ENCODE measurements around the gene TBCEL. TPM values are rescaled to one million over a fixed set of nuclear protein-coding genes. Genes with fewer than 3 reads are reported as not detected.
A peak's percentile ranks its signal among the peaks of the same experiment; 100 is the strongest.

TBCEL gene
- total RNA-seq, 2 donors from 2014 or later: 7.5 to 10.1 TPM

- DNase-seq: no peak
- intact Hi-C loops (cut with DNase I): no loop called here
- H3K4me1 ChIP-seq: no peaks in the 10 kb centered on the region
- H3K27ac ChIP-seq: no peak overlapping the region
- TF ChIP-seq CTCF (IDR thresholded peaks at IDR 0.05): no peak
- no peaks in the 10 kb centered on the region for H3K36me3 ChIP-seq
- H3K4me3 ChIP-seq: no peak overlapping the region
- no peaks in the 10 kb centered on the region for H3K27me3 ChIP-seq
- H3K9me3 ChIP-seq: no peaks in the 10 kb centered on the region
- no peak overlapping the region for H3K9ac ChIP-seq (ENCODE audit: low read depth in 2 of 2, low read length in 2 of 2)
Observed at GRCh38 chr11:121055076-121055475, 31.2 kb downstream of the TBCEL start.

- Histone ChIP-seq H3K4me1 (no peaks in the 10 kb centered on the region), H3K9me3 (no peaks in the 10 kb centered on the region), H3K36me3 (no peaks in the 10 kb centered on the region), H3K27me3 (no peaks in the 10 kb centered on the region), H3K27ac (no peak overlapping the region), H3K4me3 (no peak overlapping the region), H3K9ac (ENCODE audit: low read depth in 2 of 2, low read length in 2 of 2) (no peak overlapping the region)
- intact Hi-C loops (cut with DNase I): no loop called here
- no peak for TF ChIP-seq CTCF (IDR thresholded peaks at IDR 0.05)
- DNase-seq: no peak
Observed at GRCh38 chr11:121057922-121058321, 34.0 kb downstream of the TBCEL start.

- no peaks in the 10 kb centered on the region for H3K36me3 ChIP-seq
- no peak overlapping the region for H3K9ac ChIP-seq (ENCODE audit: low read depth in 2 of 2, low read length in 2 of 2)
- H3K4me1 ChIP-seq: no peaks in the 10 kb centered on the region
- no peak for TF ChIP-seq CTCF (IDR thresholded peaks at IDR 0.05)
- DNase-seq: no peak
- intact Hi-C loops (cut with DNase I): no loop called here
- H3K9me3 ChIP-seq: no peaks in the 10 kb centered on the region
- no peak overlapping the region for H3K4me3 ChIP-seq
- H3K27me3 ChIP-seq: no peaks in the 10 kb centered on the region
- no peak overlapping the region for H3K27ac ChIP-seq
Observed at GRCh38 chr11:121058941-121059340, 35.0 kb downstream of the TBCEL start.

GRCh38 chr11:121059605-121060004 is 35.7 kb downstream of the TBCEL start:
- no peaks in the 10 kb centered on the region for H3K9me3 ChIP-seq
- TF ChIP-seq CTCF (IDR thresholded peaks at IDR 0.05): no peak

GRCh38 chr11:121063728-121064127 is 39.8 kb downstream of the TBCEL start:
- Histone ChIP-seq H3K4me1 (no peaks in the 10 kb centered on the region), H3K27ac (no peak overlapping the region), H3K4me3 (no peak overlapping the region), H3K9me3 (no peaks in the 10 kb centered on the region), H3K27me3 (no peaks in the 10 kb centered on the region), H3K9ac (ENCODE audit: low read depth in 2 of 2, low read length in 2 of 2) (no peak overlapping the region), H3K36me3 (no peaks in the 10 kb centered on the region)
- intact Hi-C loops (cut with DNase I): no loop called here
- TF ChIP-seq CTCF (IDR thresholded peaks at IDR 0.05): no peak
- no peak for DNase-seq

More at GRCh38 chr11:121059605-121060004, 35.7 kb downstream of the TBCEL start:
- Histone ChIP-seq H3K27ac (no peak overlapping the region), H3K36me3 (no peaks in the 10 kb centered on the region), H3K4me1 (no peaks in the 10 kb centered on the region), H3K4me3 (no peak overlapping the region), H3K9ac (ENCODE audit: low read depth in 2 of 2, low read length in 2 of 2) (no peak overlapping the region), H3K27me3 (no peaks in the 10 kb centered on the region)
- intact Hi-C loops (cut with DNase I): no loop called here
- no peak for DNase-seq

- no peak for DNase-seq
- no peak overlapping the region for H3K4me3 ChIP-seq
- H3K27me3 ChIP-seq: no peaks in the 10 kb centered on the region
- H3K4me1 ChIP-seq: no peaks in the 10 kb centered on the region
- no peaks in the 10 kb centered on the region for H3K36me3 ChIP-seq
- intact Hi-C loops (cut with DNase I): no loop called here
- no peak for TF ChIP-seq CTCF (IDR thresholded peaks at IDR 0.05)
- H3K9ac ChIP-seq (ENCODE audit: low read depth in 2 of 2, low read length in 2 of 2): peak overlapping the region in 1 of 2 donors; percentile 26
- peak overlapping the region; percentile 48 for H3K27ac ChIP-seq
- no peaks in the 10 kb centered on the region for H3K9me3 ChIP-seq
Observed at GRCh38 chr11:121066623-121067022, 42.7 kb downstream of the TBCEL start.

Measured in colonic mucosa (tissue), 4 donors.